Sciatic nerve (tissue), 2 donors: ENCODE measurements around the gene MARK4. TPM values are rescaled to one million over a fixed set of nuclear protein-coding genes. Genes with fewer than 3 reads are reported as not detected.
"Not testable (repeated sequence)": the region's sequence is repeated elsewhere in the genome, so short reads cannot be mapped to it uniquely, and the experiment has no call there.

Source experiments
- ATAC-seq: fragments of 200-7000 bp; cut with Tn5 transposase; one replicate; pipeline ENCODE4 v1.9.1; 2020; ENCODE audit warnings: mild to moderate bottlenecking, moderate library complexity
- DNase-seq: peaks from one replicate; pipeline ENCODE4 v3.0.0-alpha.2; 2020; ENCODE audit warnings: low spot score
- intact Hi-C: fragments of 100-400 bp; cut with DNase I; formaldehyde crosslinking; loops from one replicate; pipeline ENCODE4 v1.14.2; 2022
- total RNA-seq: library from RNA; stranded (reverse); fragmentation: NEBNext Ultra II Directional; extraction: Animal tissue kit (Norgen Biotek cat#: 25700); gene quantifications from one replicate; pipeline ENCODE4 v1.2.1, GENCODE V29; 2021
- donor health status: DM: no; HTN: no; CAD: no.
- donor health status: DM: no; HTN: no; CAD: no.

Gene MARK4
- total RNA-seq, 1 donor from 2014 or later = 37.5 TPM

- ATAC-seq = no peak
- intact Hi-C loops = no loop called here
- DNase-seq = no peak
These were observed 46.6 kb downstream of the MARK4 start for GRCh38 chr19:45297674-45298073.

DNA sequence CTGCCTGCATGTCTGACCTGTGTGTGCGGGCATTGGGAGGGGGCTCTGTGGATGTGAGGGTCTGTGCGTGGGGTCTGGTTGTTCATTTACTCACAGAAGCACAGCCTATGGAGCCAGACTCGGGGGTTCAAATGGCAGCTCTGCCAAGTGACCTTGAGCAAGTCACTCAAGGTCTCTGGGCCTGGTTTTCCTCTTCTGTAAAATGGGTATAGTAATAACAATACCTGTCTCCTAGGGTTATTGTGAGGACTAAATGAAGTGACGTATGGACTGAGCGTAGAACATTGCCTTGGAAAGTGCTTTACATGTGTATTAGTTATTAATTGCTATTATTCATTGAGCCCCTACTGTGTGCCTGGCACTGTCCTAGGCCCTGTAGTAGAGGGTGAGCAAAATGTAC is 47.2 kb downstream of the MARK4 start:
- no peak for ATAC-seq

GRCh38 chr19:45299719-45300118 is 48.6 kb downstream of the MARK4 start:
- intact Hi-C loops = no loop called here
- DNase-seq = no peak
- no peak for ATAC-seq

More for the DNA sequence above, 47.2 kb downstream of the MARK4 start:
- intact Hi-C loops = no loop called here
- DNase-seq = no peak

DNA sequence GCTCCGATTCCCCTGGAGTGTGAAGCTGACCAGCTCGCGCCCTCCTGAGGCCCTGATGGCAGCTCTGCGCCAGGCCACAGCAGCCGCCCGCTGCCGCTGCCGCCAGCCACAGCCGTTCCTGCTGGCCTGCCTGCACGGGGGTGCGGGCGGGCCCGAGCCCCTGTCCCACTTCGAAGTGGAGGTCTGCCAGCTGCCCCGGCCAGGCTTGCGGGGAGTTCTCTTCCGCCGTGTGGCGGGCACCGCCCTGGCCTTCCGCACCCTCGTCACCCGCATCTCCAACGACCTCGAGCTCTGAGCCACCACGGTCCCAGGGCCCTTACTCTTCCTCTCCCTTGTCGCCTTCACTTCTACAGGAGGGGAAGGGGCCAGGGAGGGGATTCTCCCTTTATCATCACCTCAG is 51.3 kb downstream of the MARK4 start:
- ATAC-seq = no peak
- DNase-seq = no peak
- intact Hi-C loops = no loop called here

DNA sequence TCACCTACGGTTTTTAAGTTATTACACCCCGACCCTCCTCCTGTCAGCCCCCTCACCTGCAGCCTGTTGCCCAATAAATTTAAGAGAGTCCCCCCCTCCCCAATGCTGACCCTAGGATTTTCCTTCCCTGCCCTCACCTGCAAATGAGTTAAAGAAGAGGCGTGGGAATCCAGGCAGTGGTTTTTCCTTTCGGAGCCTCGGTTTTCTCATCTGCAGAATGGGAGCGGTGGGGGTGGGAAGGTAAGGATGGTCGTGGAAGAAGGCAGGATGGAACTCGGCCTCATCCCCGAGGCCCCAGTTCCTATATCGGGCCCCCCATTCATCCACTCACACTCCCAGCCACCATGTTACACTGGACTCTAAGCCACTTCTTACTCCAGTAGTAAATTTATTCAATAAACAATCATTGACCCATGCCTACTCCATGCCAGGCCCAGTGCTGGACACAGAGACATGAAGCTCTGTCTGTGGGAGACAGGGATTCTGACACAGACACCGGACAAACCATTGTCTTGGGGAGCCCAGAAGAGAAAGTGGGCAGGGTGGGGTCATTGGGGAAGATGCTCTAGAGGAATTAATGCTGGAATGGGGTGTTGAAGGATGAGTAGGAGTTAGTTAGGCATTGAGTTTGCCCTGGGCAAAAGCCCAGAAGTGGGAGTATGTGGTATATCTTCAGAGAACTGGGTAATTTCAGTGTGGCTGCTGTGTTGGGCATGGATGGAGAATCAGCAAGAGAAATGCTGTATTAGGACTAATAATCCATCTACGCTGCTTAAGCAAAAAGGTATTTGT is 52.4 kb downstream of the MARK4 start:
- DNase-seq = no peak
- intact Hi-C loops = no loop called here
- ATAC-seq = no peak

DNA sequence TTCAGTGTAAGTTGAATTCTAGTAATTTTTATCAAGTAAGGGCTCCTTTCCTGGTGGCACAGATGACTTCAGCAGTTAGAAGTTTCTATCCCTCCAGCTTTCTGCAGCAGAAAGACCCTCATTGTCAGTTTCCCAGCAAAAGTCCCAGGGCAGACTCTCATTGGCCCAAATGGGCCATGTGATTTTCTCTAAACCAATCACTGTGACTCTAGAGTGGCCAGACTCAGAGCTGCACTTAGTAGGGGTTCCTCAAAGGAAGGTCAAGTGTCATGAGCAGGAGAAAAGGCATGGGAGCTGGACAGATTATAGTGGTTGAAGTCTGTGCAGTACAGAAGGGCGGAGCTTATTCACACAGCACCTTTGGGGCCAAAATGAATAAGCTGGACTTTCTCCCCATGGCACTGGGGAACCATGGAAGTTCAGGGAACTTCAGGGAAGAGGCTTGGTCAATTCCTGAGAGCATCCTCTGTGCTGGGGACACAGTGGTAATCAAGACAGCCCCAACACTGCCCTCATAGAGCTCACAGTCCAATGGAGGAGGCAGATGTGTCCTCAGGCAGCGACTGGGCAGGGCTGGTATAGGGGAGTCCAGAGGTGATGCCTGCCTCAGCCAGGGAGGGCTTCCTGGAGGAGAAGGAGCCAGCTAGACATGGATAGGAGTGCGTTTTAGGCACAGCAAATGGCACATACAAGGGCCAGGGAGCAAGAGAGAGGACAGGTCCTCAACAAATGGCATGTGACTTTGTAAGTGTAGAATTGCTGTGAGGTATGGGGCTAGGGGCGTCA is 53.3 kb downstream of the MARK4 start:
- DNase-seq (no peak), ATAC-seq (no peak)
- intact Hi-C loops = no loop called here

DNA sequence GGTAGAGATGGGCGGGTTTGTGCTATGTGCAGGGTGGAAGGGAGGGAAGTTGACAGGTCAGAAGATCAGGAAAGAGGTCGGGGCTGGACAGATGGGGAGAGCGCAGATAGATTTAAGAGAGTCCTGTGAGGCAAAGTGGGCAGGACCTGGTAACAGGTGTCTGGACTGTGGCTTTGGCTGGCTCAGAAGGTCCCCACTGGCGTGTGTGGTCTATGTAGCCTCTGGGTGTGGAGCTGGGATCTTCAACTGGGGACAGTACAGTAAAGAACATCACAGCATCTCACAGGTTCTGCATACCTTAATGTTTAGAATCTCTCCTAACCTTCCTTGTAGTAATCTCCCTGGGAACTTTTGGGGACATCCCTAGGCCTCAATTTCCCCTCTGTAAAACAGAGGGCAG is 53.9 kb downstream of the MARK4 start:
- ATAC-seq (no peak), DNase-seq (no peak)

GRCh38 chr19:45305421-45305820 is 54.4 kb downstream of the MARK4 start:
- DNase-seq (no peak), ATAC-seq (no peak)
- intact Hi-C loops = no loop called here

More for the DNA sequence above, 53.9 kb downstream of the MARK4 start:
- intact Hi-C loops = no loop called here

GRCh38 chr19:45306040-45306439 is 55.0 kb downstream of the MARK4 start:
- no peak for DNase-seq
- no peak for ATAC-seq
- intact Hi-C loops = no loop called here

GRCh38 chr19:45306518-45307027 is 55.5 kb downstream of the MARK4 start:
- ATAC-seq = no peak
- no peak for DNase-seq
- intact Hi-C loops = no loop called here

DNA sequence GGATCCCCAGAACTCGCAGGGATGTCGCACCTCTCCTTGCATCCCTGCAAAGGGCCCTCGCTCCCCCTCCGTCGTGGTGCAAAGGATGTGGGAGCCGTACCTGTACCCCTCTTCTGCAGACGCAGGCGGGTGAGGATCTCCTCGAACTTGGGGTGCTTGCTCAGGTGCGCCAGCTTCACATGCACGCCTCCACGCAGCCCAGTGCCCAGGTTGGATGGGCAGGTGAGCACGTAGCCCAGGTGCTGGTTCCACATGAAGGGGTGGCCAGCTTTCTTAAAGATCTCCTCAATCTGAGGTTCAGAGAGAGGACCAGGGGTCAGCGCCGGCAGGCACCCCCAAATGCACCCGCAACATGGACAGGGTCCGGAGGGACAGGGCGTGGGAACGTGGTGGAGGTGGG is 56.3 kb downstream of the MARK4 start:
- intact Hi-C loops = no loop called here
- ATAC-seq = no peak
- no peak for DNase-seq

- DNase-seq, intact Hi-C loops, ATAC-seq: not testable (repeated sequence)
These were observed 58.3 kb downstream of the MARK4 start for GRCh38 chr19:45309322-45309721.

DNA sequence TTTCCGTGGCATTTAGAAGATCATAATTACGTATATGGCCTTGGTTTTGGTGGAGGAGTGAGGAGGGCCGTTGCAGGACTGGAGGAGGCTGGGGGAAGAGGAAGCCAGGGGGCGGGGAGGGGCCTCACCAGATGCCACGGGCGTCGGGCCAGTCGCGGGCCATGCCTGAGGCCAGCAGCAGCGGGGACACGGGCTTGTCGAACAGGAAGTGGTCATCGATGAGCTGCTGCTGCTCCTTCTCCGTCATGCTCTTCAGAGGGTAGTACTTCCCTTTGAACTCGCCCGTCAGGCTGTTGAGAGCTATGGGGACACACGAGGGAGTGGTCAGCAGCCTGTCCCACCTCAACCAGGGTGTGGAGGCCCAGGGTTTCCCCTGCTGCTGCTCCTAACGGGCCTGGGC is 60.5 kb downstream of the MARK4 start:
- intact Hi-C loops = no loop called here
- ATAC-seq (no peak), DNase-seq (no peak)

GRCh38 chr19:45312285-45312684 is 61.2 kb downstream of the MARK4 start:
- ATAC-seq, intact Hi-C loops, DNase-seq: not testable (repeated sequence)

- DNase-seq = no peak
- intact Hi-C loops = no loop called here
- ATAC-seq = no peak
These were observed 63.7 kb downstream of the MARK4 start for GRCh38 chr19:45314708-45315245.

DNA sequence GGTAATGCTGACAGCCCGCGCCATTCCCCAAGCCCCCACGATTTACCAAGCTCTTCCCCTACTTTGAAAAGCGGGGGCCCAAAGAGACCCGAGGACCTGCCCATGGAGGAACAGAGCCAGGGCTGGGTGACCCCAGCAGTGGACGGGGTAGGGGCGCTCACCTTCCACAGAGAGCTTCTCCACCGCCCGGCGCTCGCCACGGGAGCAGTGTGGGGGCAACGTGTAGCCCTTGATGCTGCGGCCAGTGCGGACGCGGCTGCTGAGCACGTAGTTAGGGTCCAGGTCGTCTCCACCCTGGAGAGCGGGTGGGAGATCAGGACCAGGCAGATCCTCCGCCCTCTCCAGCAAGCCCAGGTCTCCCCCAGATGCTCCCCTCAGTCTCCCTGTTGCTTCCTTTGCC is 64.2 kb downstream of the MARK4 start:
- DNase-seq = no peak

DNA sequence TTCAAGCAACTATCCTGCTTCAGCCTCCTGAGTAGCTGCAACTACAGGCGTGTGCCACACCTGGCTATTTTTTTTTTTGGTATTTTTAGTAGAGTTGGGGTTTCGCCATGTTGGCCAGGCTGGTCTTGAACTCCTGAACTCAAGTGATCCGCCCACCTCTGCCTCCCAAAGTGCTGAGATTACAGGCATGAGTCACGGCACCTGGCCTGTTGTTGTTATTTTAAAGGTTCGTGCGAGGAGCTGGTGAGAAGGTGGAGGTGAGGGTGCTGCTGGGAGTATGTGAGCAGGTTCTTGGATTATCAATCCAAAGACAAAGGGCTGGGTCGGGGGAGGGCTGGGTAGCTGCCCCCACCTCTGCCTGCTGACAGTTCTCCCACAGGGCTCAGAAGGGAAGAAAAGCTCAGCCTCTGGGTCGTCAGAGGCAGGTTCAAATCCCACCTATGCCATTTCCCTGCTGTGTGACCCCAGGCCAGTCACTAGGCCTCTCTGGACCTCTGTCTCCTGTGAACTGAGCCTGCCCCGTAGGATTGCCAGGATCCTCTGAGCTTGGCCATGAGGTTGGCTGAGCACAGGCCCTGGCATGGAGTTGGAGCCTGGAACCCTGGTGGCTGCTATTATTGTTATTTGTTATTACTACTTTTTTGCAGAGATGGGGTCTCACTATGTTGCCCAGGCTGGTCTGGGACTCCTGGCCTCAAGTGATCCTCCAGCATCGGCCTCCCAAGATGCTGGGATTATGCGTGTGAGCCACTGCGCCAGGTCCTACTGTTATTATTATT is 70.1 kb downstream of the MARK4 start:
- intact Hi-C loops = no loop called here
- no peak for DNase-seq
- ATAC-seq = no peak

More for the DNA sequence above, 64.2 kb downstream of the MARK4 start:
- ATAC-seq = no peak
- intact Hi-C loops = no loop called here

- intact Hi-C loops = no loop called here
- DNase-seq = no peak
- ATAC-seq = no peak
These were observed 70.8 kb downstream of the MARK4 start for GRCh38 chr19:45321848-45322247.

DNA sequence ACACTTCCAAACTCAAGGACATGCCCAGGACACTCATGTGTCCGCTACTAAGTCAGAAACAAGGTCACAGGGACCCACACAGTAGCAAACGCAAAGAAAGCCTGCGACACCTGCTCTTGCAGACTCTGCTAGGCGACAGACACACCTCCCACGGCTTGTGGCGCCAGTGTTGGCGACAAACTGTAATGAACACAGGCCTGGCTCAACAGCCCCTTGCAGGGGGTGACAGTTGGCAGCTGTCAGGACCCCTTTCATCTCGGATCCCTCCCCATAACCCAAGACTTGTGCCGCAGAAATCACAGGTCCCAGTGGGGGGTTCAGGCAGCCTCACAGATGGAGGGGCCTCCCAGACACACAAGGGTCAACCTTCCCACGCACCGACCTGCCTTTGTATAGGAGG is 71.2 kb downstream of the MARK4 start:
- no peak for ATAC-seq
- intact Hi-C loops = no loop called here
- DNase-seq = no peak
